AG09319 (cell line): ENCODE data around the gene CCDC66.

Source experiments
- DNase-seq: peaks from one replicate; pipeline ENCODE4 v3.0.0-alpha.2; 2010; ENCODE audit warnings: low read depth; ENCODE audit errors: extremely low read depth
- TF ChIP-seq, protein P1 (sequence below): IDR thresholded peaks from 2 replicates; pipeline ENCODE4 v1.5.1; 2011; ENCODE audit warnings: low read depth, mild to moderate bottlenecking, inconsistent platforms, low read length, moderate library complexity

CCDC66 gene

DNA sequence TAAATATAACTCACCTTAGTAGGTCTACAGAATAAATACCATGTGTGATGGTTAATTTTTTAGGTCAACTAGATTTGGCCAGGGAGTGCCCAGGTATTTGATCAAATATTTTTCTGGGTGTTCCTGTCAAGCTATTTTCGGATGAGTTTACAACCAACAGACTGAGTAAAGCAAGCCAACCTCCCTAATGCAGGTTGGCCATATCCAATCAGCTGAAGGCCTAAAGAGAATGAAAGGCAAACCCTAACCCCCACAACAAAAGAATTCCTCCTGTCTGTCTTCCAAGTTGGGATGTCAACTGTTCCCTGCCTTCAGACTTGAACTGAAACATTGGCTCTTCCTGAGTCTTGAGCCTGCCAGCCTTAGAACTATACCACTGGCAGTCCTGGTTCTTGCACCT, 97.5 kb downstream of the CCDC66 start:
- DNase-seq, result no peak
- TF ChIP-seq, protein P1, sequence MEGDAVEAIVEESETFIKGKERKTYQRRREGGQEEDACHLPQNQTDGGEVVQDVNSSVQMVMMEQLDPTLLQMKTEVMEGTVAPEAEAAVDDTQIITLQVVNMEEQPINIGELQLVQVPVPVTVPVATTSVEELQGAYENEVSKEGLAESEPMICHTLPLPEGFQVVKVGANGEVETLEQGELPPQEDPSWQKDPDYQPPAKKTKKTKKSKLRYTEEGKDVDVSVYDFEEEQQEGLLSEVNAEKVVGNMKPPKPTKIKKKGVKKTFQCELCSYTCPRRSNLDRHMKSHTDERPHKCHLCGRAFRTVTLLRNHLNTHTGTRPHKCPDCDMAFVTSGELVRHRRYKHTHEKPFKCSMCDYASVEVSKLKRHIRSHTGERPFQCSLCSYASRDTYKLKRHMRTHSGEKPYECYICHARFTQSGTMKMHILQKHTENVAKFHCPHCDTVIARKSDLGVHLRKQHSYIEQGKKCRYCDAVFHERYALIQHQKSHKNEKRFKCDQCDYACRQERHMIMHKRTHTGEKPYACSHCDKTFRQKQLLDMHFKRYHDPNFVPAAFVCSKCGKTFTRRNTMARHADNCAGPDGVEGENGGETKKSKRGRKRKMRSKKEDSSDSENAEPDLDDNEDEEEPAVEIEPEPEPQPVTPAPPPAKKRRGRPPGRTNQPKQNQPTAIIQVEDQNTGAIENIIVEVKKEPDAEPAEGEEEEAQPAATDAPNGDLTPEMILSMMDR, result no peak

DNA sequence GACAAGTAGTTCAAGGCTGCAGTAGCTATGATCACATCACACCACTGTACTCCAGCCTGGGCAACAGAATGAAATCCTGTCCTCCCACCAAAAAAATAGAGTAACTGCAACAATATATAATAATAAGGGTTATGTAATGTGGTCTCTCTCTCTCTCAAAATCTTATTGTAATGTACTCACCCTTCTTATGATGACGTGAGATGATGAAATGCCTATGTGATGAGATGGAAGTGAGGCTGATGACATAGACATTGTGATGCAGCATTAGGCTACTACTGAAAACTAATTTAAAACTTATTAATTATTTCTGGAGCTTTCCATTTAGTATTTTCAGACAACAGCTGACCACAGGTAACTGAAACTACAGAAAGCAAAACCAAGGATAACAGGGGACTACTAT, 98.7 kb downstream of the CCDC66 start:
- DNase-seq, result no peak
- TF ChIP-seq, protein P1, result no peak

DNA sequence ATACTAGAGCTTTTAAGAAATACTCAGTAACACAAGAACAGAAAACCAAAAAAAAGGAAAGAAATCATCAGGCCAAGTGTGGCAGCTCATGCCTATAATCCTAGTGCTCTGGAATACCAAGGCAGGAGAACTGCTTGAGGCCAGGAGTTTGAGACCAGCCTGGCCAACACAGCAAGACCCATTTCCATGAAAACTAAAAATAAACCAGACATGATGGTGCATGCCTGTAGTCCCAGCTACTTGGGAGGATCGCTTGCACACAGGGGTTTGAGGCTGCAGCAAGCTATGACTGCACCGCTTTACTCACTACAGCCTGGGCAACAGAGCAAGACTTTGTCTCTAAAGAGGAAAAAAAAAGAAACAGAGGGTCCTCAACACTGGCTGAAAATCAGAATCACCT, 107.8 kb downstream of the CCDC66 start:
- DNase-seq, result no peak
- TF ChIP-seq, protein P1, result no peak

DNA sequence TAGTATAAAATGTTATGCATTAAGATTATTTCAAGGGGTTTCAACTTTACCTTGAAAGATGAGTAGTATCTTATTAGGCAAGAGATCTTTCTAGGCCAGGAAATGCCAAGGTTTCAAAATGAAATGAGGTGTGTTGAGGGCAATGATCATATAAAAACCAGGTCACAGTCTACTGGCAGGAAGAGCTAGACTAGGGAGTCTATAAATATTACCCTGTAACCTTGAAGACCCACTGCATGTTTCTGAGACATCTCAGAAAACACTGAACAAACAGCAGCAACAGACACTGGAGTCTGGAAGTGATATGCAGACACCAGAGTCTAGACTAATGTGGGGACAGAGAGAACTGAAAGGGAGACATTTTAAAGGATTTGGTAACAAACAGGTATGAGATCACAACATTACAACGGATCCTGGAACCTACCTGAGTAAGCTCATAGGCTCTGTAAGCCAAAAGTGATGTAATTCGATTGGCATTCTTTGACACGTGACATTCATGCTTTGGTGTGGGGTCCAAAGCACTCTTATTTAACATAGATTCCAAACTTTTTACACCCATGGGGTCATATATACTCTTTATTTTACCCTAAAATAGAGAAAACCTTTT, 111.1 kb downstream of the CCDC66 start:
- no peak for DNase-seq
- TF ChIP-seq, protein P1, result no peak
